Measurements from ENCODE around the gene CNOT10. TPM values are rescaled to one million over a fixed set of nuclear protein-coding genes. Genes with fewer than 3 reads are reported as not detected.
"Not testable (repeated sequence)": the region's sequence is repeated elsewhere in the genome, so short reads cannot be mapped to it uniquely, and the experiment has no call there.

Gene CNOT10
- total RNA-seq, 1 donor from 2014 or later: 51.5 TPM

DNA sequence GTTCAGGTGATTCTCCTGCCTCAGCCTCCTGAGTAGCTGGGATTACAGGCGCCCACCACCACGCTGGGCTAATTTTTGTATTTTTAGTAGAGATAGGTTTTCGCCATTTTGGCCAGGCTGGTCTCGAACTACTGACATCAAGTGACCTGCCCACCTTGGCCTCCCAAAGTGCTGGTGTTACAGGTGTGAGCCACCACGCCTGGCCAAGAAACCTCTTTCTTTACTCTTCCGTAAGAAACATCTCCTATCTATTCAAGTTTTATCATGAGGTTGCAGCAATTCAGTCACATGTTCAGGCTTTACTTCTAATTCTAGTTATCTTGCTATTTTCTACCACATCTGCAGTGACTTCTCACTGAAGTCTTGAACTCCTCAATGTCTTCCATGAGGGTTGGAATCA is 15.8 kb upstream of the CNOT10 start:
- intact Hi-C loops (cut with micrococcal nuclease): loop anchor here (10.0 kb wide), 1 partner anchor 494 kb away; no protein-coding TSS in a partner anchor
- H3K27me3 Mint-ChIP-seq (ENCODE audit: low read depth): peaks cover 14% of the 10 kb centered on the region
- not testable (repeated sequence) for H3K36me3 Mint-ChIP-seq (ENCODE audit: low read depth); H3K4me1 Mint-ChIP-seq (ENCODE audit: low read depth); H3K4me3 Mint-ChIP-seq (ENCODE audit: low read depth); H3K27ac Mint-ChIP-seq; H3K9me3 Mint-ChIP-seq; DNase-seq (ENCODE audit: low spot score)

DNA sequence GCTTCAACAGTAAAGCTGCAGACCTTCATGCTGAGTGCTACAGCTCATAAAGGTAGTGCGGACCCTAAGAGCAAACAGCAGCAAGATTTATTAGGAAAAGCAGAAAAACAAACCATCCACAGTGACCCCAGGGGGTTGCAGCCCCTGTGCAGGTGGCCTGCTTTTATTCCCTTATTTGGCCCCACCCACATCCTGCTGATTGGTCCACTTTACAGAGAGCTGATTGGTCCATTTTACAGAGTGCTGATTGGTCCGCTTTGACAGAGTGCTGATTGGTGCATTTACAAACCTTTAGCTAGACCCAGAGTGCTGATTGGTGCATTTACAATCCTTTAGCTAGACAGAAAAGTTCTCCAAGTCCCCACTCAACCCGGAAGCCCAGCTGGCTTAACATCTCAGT is 11.3 kb upstream of the CNOT10 start:
- H3K36me3 Mint-ChIP-seq (ENCODE audit: low read depth); DNase-seq (ENCODE audit: low spot score); H3K9me3 Mint-ChIP-seq; H3K4me3 Mint-ChIP-seq (ENCODE audit: low read depth); H3K4me1 Mint-ChIP-seq (ENCODE audit: low read depth); intact Hi-C loops (cut with micrococcal nuclease); H3K27me3 Mint-ChIP-seq (ENCODE audit: low read depth); H3K27ac Mint-ChIP-seq: not testable (repeated sequence)

DNA sequence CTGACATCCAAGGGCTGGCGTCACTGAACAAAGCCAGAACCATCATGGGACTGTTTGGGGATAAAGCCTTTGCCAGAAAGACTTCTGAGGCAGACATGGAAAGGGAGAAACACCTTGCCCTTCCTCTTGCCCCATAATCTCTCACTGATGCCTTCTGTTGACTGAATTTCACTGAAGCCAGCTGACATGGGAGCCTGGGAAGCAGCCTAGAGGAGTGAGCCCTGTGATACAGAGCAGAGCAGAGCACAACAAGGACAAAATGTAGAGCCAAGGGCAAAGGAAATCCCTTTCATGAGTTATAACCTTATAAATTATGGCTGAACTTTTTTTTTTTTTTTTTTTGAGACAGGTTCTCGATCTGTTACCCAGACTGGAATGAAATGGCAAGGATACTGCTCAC is 9.8 kb upstream of the CNOT10 start:
- Mint-ChIP-seq H3K4me1 (ENCODE audit: low read depth) (no peaks in the 10 kb centered on the region), H3K27ac (no peak overlapping the region), H3K36me3 (ENCODE audit: low read depth) (no peaks in the 10 kb centered on the region), H3K9me3 (no peaks in the 10 kb centered on the region), H3K27me3 (ENCODE audit: low read depth) (no peaks in the 10 kb centered on the region), H3K4me3 (ENCODE audit: low read depth) (no peak overlapping the region)
- intact Hi-C loops (cut with micrococcal nuclease): no loop called here
- no peak for DNase-seq (ENCODE audit: low spot score)

DNA sequence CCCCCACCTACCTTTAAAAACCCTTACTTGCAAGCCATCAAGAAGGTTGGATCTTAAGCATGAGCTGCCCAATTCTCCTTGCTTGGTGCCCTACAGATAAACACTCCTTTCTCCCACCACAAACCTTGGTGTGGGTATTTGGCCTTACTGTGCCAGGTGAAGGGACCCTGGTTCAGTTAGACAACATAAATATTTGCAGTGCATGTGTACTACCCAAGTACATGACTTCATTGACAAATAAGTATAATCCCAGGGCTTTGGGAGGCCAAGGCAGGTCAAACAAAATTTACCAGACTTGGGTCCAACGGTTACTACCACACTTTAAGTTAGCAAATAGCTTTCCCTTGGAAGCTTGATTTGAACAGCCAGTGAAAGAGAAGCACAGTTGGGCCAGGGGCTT is 9.3 kb upstream of the CNOT10 start:
- Mint-ChIP-seq H3K9me3 (no peaks in the 10 kb centered on the region), H3K36me3 (ENCODE audit: low read depth) (no peaks in the 10 kb centered on the region), H3K27ac (no peak overlapping the region), H3K27me3 (ENCODE audit: low read depth) (peaks cover 3% of the 10 kb centered on the region), H3K4me1 (ENCODE audit: low read depth) (no peaks in the 10 kb centered on the region), H3K4me3 (ENCODE audit: low read depth) (no peak overlapping the region)
- DNase-seq (ENCODE audit: low spot score): no peak
- intact Hi-C loops (cut with micrococcal nuclease): no loop called here

DNA sequence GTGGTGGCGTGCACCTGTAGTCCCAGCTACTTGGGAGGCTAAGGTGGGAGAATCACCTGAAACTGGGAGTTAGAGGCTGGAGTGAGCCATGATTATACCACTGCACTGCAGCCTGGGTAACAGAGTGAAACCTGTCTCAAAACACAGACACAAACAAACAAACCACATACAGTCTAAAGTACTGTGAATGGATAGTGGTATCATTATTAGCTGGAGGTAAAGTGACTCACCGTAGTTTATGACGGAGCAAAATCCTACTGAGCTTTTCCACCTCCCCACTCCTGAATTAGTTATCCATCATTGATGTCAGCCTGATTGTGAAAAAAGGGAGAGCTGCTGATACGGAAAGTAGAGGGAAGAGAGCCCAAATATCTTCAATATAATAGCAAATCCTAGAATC is 3.2 kb upstream of the CNOT10 start:
- H3K4me3 Mint-ChIP-seq (ENCODE audit: low read depth): no peak overlapping the region
- intact Hi-C loops (cut with micrococcal nuclease): loop anchor here (10.0 kb wide), 2 partner anchors 287 to 313 kb away; partner anchors contain the start of gene CMTM7
- DNase-seq (ENCODE audit: low spot score): no peak
- no peak overlapping the region for H3K27ac Mint-ChIP-seq
- no peaks in the 10 kb centered on the region for H3K9me3 Mint-ChIP-seq
- H3K27me3 Mint-ChIP-seq (ENCODE audit: low read depth): peaks cover 3% of the 10 kb centered on the region
- H3K4me1 Mint-ChIP-seq (ENCODE audit: low read depth): peaks cover 18% of the 10 kb centered on the region
- no peaks in the 10 kb centered on the region for H3K36me3 Mint-ChIP-seq (ENCODE audit: low read depth)

DNA sequence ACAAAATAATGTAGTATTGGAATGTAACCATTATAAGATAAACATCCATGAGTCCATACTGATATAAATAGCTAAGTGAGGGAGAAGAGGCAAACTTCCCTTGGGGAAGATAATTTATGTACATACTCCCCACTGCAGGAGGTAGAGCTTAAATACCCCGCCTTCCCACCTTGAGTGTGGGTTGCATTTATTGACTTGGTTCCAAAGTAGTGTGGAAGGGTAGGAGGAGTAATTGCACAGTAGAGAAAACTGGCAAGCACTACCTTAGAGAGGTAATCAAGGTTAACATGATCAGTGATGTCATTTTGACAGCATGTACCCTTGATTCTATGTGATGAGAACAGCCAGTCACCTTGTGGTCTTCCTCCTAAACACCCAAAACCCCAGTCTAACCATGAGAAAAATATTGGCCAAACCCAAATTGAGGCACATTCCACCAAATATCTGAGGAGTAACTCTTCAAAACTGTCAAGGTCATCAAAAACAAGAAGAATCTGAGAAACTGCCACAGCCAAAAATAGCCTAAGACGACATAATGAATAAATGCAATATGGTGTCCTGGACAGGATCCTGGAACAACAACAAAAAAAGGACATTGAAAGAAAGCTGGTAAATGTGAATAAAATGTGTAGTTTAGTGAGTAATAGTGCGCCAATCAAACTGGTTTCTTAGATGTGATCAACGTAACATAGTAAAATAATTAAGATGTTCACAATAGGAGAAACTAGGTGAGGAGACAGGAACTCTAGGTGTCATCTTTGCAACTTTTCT is 774 bp upstream of the CNOT10 start:
- intact Hi-C loops (cut with micrococcal nuclease): loop anchor here (2.0 to 10.0 kb wide), 3 partner anchors 289 to 1151 kb away; partner anchors contain the start of genes CMTM7 and STT3B
- Mint-ChIP-seq H3K4me1 (ENCODE audit: low read depth) (peaks cover 27% of the 10 kb centered on the region), H3K9me3 (no peaks in the 10 kb centered on the region), H3K27ac (peak overlapping the region; percentile 90), H3K4me3 (ENCODE audit: low read depth) (peak overlapping the region; percentile 87), H3K36me3 (ENCODE audit: low read depth) (peaks cover 12% of the 10 kb centered on the region), H3K27me3 (ENCODE audit: low read depth) (peaks cover 3% of the 10 kb centered on the region)
- DNase-seq (ENCODE audit: low spot score): no peak

DNA sequence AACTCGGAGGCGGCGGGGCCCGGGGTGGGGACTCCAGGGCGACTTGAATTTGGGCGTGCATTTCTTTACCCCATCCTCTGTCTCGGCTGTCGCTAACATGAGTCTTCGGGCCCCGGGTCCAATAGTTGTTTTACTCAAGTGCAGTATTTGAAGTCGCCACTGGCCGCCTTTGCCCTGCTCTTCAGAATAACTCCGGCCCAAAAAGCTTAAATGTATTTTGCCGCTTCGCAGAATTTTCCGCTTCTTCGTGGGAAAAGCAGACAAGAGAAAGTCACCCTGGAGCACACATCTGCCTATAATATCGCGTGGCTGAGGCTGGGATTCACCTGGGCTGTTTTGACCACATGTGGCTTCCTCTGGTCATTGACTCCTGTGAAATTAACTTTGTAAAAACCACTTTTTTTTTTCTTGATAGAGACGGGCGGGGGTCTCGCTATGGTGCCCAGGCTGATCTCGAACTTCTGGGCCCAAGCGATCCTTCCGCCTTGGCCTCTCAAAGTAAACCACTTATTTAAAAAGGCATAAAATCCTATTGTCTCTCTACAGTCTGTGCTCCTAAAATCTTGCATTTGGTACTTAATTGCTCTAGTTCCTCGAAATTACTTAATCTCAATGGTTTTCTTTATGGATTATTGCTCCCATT is 676 bp downstream of the CNOT10 start:
- intact Hi-C loops (cut with micrococcal nuclease): loop anchor here (1.0 to 10.0 kb wide), 6 partner anchors 115 to 1153 kb away; partner anchors contain the start of genes CMTM7, DYNC1LI1, GPD1L and STT3B
- H3K27me3 Mint-ChIP-seq (ENCODE audit: low read depth): no peaks in the 10 kb centered on the region
- no peaks in the 10 kb centered on the region for H3K9me3 Mint-ChIP-seq
- H3K4me1 Mint-ChIP-seq (ENCODE audit: low read depth): peaks cover 27% of the 10 kb centered on the region
- H3K36me3 Mint-ChIP-seq (ENCODE audit: low read depth): peaks cover 21% of the 10 kb centered on the region
- H3K27ac Mint-ChIP-seq: peak overlapping the region; percentile 83
- H3K4me3 Mint-ChIP-seq (ENCODE audit: low read depth): peak overlapping the region; percentile 87
- no peak for DNase-seq (ENCODE audit: low spot score)

DNA sequence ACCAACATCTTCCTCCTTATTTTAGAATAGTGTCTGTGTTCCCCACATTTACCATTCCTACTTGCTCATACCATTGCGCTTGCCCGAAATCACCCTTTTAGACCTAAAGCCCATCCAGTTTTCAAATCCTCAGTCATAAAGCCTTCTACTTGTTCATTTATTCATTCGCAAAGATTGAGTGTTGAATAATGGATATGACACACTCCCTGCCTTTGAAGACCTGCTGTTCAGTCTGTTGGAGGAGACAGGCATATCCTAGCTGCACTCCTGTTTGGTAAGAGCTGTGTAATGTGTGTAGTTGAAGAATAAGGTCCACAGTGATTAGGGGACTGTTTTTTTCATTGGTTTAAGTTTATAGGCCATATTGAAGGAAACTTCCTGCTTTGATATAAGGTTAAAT is 1.7 kb downstream of the CNOT10 start:
- peaks cover 27% of the 10 kb centered on the region for H3K4me1 Mint-ChIP-seq (ENCODE audit: low read depth)
- peaks cover 25% of the 10 kb centered on the region for H3K36me3 Mint-ChIP-seq (ENCODE audit: low read depth)
- H3K27ac Mint-ChIP-seq: peak overlapping the region; percentile 13

DNA sequence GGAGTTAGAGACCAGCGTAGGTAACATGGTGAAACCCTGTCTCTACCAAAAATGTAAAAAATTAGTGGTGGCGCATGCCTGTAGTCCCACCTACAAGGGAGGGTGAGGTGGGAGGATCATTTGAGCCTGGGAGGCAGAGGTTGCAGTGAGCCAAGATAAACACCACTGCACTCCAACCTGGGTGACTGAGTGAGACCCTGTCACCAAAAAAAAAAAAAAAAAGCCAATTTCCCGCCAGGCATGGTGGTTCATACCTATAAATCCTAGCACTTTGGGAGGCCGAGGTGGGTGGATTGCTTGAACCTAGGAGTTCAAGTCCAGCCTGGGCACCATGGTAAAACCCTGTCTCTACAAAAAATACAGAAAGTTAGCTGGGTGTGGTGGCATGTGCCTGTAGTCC is 6.9 kb downstream of the CNOT10 start:
- Mint-ChIP-seq H3K36me3 (ENCODE audit: low read depth) (peaks cover 33% of the 10 kb centered on the region), H3K4me1 (ENCODE audit: low read depth) (peaks cover 13% of the 10 kb centered on the region), H3K9me3 (no peaks in the 10 kb centered on the region), H3K4me3 (ENCODE audit: low read depth) (no peak overlapping the region), H3K27me3 (ENCODE audit: low read depth) (no peaks in the 10 kb centered on the region), H3K27ac (no peak overlapping the region)
- no peak for DNase-seq (ENCODE audit: low spot score)
- intact Hi-C loops (cut with micrococcal nuclease): no loop called here

More for the DNA sequence above, 1.7 kb downstream of the CNOT10 start:
- Mint-ChIP-seq H3K9me3 (no peaks in the 10 kb centered on the region), H3K27me3 (ENCODE audit: low read depth) (no peaks in the 10 kb centered on the region), H3K4me3 (ENCODE audit: low read depth) (peak overlapping the region; percentile 87)
- intact Hi-C loops (cut with micrococcal nuclease): loop anchor here (5.0 to 10.0 kb wide), 3 partner anchors 292 to 579 kb away; partner anchors contain the start of genes CMTM7 and GPD1L
- DNase-seq (ENCODE audit: low spot score): no peak

DNA sequence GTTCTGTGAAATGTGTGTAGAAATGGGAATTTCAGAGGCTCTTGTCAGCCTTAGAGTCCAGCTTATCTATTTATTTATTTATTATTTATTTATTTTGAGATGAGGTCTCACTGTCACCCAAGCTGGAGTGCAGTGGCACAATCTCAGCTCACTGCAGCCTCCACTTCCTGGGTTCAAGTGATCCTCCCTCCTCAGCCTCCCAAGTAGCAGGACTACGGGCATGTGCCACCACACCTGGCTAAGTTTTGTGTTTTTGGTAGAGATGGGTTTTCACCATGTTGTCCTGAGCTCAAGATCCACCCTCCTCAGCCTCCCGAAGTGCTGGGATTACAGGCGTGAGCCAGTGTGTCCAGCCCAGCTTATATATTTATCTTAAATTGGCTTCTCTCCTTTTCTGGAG is 11.5 kb downstream of the CNOT10 start:
- peaks cover 19% of the 10 kb centered on the region for H3K36me3 Mint-ChIP-seq (ENCODE audit: low read depth)

DNA sequence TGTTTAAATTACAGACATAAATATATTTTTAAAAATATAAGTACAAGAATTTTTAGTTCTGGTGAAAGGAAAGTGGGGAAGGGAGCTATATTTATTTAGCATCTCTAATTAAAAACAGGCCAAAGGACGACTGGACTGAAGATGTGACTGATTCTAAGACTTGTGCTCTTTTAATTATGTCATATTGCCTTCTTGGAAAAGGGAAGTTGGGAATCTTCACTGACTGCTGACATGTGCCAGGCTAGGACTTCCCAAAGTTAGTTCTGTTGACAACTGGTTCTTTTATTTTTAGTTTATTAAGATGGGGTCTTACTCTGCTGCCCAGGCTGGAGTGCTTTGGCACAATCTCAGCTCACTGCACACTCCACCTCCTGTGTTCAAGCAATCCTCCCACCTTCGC is 13.5 kb downstream of the CNOT10 start:
- intact Hi-C loops (cut with micrococcal nuclease): no loop called here
- no peak for DNase-seq (ENCODE audit: low spot score)
- no peaks in the 10 kb centered on the region for H3K27me3 Mint-ChIP-seq (ENCODE audit: low read depth)
- peaks cover 23% of the 10 kb centered on the region for H3K36me3 Mint-ChIP-seq (ENCODE audit: low read depth)
- no peak overlapping the region for H3K4me3 Mint-ChIP-seq (ENCODE audit: low read depth)
- H3K27ac Mint-ChIP-seq: no peak overlapping the region
- H3K9me3 Mint-ChIP-seq: no peaks in the 10 kb centered on the region
- H3K4me1 Mint-ChIP-seq (ENCODE audit: low read depth): peaks cover 18% of the 10 kb centered on the region

More for the DNA sequence above, 11.5 kb downstream of the CNOT10 start:
- no peaks in the 10 kb centered on the region for H3K9me3 Mint-ChIP-seq
- H3K4me3 Mint-ChIP-seq (ENCODE audit: low read depth): no peak overlapping the region
- no peak overlapping the region for H3K27ac Mint-ChIP-seq
- DNase-seq (ENCODE audit: low spot score): no peak
- peaks cover 13% of the 10 kb centered on the region for H3K4me1 Mint-ChIP-seq (ENCODE audit: low read depth)
- intact Hi-C loops (cut with micrococcal nuclease): no loop called here
- H3K27me3 Mint-ChIP-seq (ENCODE audit: low read depth): no peaks in the 10 kb centered on the region

DNA sequence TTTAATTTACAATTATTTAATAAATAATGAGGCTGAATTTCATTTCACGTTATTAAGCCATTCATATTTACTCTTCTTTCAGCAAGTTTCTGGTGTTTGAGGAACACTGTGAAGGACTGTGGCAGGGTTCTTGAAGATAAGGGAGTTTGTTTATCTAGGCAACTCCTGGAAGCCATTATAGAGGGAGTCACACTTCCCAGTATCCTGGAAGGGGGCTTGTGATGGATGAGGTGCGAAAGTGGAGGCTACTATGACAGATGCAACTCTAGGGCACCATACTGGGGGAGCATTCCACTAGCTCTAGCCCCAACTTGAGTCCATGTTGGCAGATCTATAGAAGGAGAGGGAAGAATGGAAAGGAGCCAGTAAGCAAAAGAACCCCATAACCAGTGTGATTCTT is 14.4 kb downstream of the CNOT10 start:
- no peak overlapping the region for H3K4me3 Mint-ChIP-seq (ENCODE audit: low read depth)
- intact Hi-C loops (cut with micrococcal nuclease): no loop called here

DNA sequence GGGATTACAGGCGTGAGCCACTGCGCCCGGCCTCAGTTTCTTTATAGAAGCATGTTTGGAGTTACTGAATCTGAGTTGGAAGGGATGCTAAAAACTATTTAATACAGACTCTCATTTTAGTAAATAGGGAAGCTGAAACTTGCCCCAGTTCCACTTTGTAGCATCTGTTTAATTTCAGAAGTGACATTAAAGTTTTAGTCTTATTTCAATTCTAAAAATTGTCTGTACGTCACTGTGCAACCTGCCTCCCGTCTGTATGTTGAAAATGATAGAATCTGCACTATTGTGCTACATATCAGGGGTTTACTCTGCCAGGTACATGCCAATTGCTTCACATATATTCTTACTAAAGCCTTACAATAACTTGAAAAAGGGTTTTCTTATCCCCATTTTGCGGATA is 15.3 kb downstream of the CNOT10 start:
- no peak overlapping the region for H3K4me3 Mint-ChIP-seq (ENCODE audit: low read depth)
- intact Hi-C loops (cut with micrococcal nuclease): no loop called here
- H3K36me3 Mint-ChIP-seq (ENCODE audit: low read depth): peaks cover 22% of the 10 kb centered on the region
- no peaks in the 10 kb centered on the region for H3K9me3 Mint-ChIP-seq
- H3K27me3 Mint-ChIP-seq (ENCODE audit: low read depth): no peaks in the 10 kb centered on the region
- no peak for DNase-seq (ENCODE audit: low spot score)
- peaks cover 19% of the 10 kb centered on the region for H3K4me1 Mint-ChIP-seq (ENCODE audit: low read depth)
- H3K27ac Mint-ChIP-seq: no peak overlapping the region

More for the DNA sequence above, 14.4 kb downstream of the CNOT10 start:
- Mint-ChIP-seq H3K9me3 (no peaks in the 10 kb centered on the region), H3K36me3 (ENCODE audit: low read depth) (peaks cover 23% of the 10 kb centered on the region), H3K27me3 (ENCODE audit: low read depth) (no peaks in the 10 kb centered on the region), H3K27ac (no peak overlapping the region), H3K4me1 (ENCODE audit: low read depth) (peaks cover 19% of the 10 kb centered on the region)
- no peak for DNase-seq (ENCODE audit: low spot score)
